LHCN-M2 (cell line): ENCODE data around the gene POU6F2. TPM values are rescaled to one million over a fixed set of nuclear protein-coding genes. Genes with fewer than 3 reads are reported as not detected.
"Not testable (repeated sequence)": the region's sequence is repeated elsewhere in the genome, so short reads cannot be mapped to it uniquely, and the experiment has no call there.

Experiments
- DNase-seq: peaks from one replicate; pipeline ENCODE4 v3.0.0-alpha.2; 2012; ENCODE audit warnings: low read depth
- total RNA-seq: library from RNA; depleted of rRNA; stranded (reverse); fragments of >200 nt; gene quantifications from 2 replicates; pipeline ENCODE4 v1.2.3, GENCODE V29; 2014

Gene POU6F2
- total RNA-seq, 1 experiment from 2014 or later: not detected

DNA sequence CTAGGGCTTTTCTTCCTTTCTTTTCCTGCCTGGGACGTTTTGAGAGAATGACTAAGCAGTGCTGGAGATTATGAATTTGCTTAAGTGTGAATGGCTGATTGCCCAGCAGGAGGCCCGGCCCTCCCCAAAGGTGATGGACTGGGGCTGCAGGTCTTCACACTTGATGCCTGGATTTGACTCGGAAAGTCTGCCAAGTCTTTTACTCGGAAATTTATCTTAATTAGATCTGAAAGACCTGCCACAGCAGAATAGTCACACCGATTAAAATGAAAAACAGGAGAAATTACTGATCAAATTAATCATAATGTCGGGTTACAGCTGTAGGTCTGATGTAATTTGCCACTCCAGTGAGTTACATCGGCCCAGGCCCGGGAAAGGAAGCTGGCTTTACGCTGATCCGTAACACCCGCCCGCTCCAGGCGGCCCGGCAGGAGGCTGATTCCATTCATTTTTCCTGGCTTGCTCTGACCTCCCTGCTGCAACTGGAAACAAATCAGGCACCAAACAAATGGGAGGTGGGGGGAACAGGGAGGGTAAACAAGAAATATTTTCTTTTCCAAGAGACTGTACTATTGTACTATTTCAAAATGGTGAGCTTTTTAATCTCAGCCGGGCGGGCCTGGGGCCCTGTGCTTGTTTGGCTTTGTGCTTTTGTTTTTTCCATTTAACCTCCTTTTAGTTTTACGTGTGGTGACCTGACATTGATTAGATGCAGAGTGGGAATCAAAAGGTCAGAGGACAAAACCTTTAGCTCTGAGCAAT is 376.1 kb downstream of the POU6F2 start:
- no peak for DNase-seq

GRCh38 chr7:39355664-39356063 is 378.0 kb downstream of the POU6F2 start:
- no peak for DNase-seq

- no peak for DNase-seq
These were observed 378.6 kb downstream of the POU6F2 start for GRCh38 chr7:39356172-39356925.

GRCh38 chr7:39357648-39358047 is 379.9 kb downstream of the POU6F2 start:
- no peak for DNase-seq

- no peak for DNase-seq
These were observed 382.3 kb downstream of the POU6F2 start for GRCh38 chr7:39360038-39360437.

DNA sequence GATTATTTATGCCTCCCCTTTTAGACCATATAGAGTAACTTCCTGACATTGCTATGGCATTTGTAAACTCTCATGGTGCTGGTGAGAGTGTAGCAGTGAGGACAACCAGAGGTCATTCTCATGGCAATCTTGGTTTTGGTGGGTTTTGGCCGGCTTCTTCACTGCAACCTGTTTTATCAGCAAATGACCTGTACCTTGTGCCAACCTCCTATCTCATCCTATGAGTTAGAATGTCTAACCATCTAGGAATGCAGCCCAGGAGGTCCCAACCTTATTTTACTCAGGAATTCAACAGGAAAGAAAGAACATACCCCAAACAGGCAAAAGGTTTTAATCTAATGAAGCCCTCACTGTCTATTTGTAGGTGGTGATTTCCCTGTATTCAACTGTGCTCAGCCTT is 383.1 kb downstream of the POU6F2 start:
- DNase-seq: no peak

GRCh38 chr7:39365751-39366295 is 388.1 kb downstream of the POU6F2 start:
- DNase-seq: no peak

DNA sequence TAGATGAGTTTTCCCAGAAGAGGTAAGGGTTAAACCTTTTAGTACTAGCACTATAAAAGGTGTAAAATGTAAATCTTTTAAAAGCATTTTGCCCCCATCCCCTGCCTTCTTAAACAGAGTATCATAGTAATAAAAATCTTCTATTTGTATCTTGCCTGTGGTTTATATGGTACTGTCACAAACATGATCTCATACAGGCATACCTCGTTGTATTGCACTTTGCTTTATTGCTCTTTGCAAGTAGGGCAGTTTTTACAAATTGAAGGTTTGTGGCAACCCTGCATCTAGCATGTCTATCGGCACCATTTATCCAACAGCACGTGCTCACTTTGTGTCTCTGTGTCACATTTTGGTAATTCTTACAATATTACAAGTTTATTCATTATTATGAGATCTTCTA is 389.7 kb downstream of the POU6F2 start:
- no peak for DNase-seq

DNA sequence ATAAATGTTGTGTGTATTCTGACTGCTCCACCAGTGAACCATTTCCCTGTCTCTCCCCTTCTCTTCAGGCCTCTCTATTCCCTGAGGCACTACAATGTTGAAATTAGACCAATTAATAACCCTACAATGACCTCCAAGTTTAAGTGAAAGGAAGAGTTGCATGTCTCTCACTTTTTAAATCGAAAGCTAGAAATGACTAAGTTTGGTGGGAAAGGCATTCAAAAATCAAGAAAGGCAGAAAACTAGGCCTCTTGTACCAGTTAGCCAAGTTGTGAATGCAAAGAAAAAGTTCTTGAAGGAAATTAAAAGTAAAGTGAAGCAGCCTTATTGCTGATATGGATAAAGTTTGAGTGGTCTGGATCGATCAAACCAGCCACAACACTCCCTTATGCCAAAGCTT is 390.2 kb downstream of the POU6F2 start:
- DNase-seq: no peak

DNA sequence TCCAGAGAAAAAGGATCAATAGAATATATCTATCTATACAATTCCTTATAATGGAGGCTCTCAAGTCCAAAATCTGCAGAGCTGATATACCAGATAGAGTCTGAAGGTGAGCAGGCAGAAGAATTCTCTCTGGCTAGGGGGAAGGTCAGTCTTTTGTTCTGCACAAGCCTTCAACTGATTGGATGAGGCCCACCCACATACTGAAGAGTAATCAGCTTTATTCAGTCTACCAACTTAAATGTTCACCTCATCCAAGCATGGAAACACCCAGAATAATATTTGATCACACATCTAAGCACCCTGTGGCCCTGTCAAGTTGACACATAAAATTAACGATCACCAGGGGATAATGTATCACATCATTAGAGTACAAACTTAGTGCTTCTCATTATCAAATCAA is 394.7 kb downstream of the POU6F2 start:
- DNase-seq: no peak

DNA sequence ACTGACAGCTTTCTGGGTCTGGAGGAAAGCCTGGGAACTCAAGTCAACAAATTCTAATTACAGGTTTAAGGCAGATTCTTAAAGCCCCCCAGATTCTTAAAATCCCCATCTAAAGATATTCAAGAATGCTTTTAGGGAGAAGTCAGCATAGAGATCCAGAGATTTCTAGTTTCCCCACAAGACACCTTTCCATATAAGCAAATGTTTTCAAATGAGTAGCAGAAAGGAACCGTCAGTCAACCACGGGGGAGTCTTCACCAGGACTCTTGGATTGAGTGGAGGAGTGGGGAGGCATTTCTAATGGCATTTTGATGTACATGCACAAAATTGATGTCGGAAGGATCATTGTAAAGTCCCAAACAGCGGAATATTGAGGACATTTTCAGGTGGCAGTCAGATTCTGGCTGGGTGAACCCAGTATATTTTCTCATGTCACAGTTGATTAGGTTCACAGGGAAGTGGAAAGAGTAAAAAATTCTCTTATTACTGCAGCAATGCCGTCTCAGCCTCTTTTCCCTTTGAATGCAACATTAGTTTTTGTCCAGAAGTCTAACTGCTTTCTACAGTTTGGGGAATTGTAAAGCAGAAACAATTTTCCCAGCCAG is 396.8 kb downstream of the POU6F2 start:
- DNase-seq: no peak

DNA sequence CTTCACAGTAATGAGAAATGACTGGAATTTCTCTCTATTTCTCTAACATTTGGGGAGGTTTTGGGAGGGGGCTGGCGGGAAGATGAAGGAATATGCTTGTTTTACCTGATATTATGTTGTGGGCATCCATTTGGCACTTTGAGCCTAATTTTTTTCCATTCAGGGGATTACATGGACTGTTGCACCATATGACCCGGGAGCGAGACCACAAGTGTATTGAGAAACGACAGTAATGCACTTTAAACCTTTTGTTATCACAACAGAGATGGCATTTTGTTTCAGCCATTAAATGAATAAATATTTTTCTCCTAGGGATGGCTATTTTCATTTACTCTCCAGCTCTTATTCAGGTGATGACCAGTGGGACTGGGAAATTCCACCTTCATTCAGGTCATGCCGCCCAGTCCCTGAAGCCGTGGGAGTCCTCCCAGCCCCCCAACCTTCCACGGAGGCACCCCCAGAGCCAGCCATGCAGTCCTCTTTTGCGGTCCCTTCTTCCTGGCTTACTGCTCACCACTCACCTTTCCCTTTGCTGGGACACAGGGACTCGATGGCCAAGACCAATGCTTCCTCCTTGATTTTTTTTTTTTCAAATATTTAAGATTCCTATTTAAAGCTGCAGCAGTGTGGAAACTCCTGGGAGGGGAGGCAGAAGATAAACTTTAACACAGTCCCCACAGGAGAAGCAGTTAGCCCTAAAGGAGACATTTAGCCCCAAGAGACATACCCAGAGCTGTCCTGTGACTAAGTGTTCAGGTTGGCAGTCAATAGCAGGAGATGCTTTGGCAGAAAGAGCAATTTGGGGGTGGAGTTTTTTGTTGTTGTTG is 397.6 kb downstream of the POU6F2 start:
- DNase-seq: no peak

- no peak for DNase-seq
These were observed 398.1 kb downstream of the POU6F2 start for GRCh38 chr7:39375874-39376190.

DNA sequence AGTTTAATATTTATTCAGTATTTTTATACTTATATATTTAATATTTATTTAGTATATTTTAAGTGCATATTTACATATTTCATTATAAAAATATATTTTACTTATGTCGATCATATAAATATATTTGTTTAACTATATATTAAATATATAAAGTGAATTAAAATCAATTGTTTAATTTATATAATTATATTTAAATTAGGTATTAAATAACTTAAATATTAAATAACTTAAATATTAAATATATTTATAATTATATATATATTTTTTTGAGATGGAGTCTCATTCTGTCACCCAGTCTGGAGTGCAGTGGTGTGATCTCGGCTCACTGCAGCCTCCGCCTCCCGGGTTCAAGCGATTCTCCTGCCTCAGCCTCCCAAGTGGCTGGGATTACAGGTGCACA is 399.2 kb downstream of the POU6F2 start:
- DNase-seq: not testable (repeated sequence)

- DNase-seq: no peak
These were observed 401.7 kb downstream of the POU6F2 start for GRCh38 chr7:39379416-39379815.

DNA sequence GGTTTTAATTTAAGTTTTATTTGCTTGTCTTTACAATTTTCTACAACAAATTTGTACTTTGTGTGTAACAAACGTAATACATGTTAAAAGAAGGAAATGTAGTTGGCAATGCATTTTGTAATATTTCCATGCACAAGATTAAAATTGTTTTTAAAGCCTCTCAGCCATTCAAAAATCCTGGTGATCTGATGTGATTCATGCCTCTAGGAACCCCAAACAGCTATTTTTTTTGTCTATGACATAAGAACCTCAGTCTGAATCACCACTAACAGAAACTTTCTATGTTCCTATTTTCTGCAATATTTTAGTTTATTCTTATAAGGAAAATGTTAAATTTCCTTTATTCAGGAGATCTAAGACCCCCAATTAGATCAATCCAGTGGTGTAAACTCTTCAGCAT is 405.4 kb downstream of the POU6F2 start:
- DNase-seq: no peak

DNA sequence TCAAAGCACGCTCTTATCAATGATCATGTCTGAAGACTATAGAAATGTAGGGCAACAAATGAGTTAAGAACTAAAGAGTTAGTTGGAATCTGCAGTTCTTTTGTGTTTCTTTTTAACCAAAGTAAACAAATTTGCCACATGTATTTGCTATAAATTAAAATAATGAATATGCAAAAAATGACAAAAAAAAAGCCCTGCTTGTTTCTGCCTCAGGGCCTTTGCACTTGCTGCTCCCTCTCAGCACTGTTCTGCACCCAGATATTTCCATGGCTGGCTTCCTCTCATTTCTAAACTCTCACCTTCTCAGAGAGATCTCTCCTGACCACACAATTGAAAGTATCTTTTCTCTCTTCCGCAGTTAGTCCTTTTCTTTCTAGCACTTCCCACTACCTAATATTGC is 406.7 kb downstream of the POU6F2 start:
- DNase-seq: no peak

DNA sequence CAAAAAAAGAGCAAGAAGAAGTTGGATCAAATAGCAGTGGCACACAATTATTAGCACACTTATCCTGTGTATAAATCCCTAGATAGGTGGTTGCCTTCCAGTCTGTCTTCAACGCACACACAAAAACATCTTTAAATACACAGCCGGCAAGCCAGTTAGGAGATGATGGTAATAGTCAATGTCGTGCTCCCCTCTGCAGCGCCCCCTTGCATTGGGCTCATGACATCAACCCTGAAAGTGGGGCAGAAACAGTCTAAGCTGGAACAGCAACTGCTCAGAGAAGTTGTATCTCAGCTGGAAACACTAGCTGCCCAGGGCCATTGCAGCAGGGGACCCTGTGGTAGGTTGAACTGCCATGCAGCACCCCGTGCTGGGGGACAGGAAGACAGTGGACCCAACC is 409.0 kb downstream of the POU6F2 start:
- DNase-seq: no peak

DNA sequence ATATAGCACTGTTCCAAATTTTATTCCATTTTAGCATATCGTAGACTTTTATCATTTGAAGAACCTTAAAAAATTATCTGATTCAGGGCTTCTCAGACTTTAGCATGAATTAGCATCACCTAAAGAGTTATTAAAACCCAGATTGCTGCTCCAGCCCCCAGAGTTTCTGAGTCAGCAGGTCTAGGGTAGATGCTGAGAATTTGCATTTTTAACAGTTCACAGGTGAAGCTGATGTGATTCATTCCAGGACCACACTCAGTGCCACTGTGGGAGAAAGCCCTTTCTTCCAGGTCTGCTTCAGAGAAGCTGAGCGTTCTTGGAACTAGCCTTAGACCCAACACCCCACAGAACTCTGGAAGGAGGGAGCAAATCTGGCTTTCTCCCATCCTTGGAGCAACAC is 414.4 kb downstream of the POU6F2 start:
- DNase-seq: no peak

DNA sequence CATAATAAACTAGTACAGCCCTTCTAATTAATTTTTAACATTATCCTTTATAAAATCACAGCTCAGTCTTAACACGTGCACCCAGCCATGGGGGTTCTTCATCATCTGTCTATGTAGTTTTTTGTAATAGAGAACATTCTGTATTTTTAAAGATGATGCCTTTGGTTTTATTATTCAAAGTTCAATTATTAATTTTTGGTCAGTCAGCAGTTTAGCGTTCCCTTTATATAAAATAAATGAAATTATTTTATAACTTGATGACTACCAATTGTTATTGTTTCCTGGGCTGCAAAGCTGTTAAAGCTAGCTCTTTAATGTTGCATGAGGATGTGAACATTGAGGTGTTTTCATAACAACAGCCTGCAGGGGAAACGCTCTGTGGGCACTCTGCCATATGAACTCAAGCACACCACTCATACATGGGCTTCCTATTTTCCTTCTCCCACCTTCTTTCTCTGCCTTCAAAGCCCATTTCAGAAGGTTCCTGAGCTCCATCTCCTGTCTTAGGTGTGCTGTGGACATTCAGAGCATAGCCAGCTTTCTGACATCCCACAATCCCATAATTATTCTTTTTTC is 416.5 kb downstream of the POU6F2 start:
- DNase-seq: no peak

DNA sequence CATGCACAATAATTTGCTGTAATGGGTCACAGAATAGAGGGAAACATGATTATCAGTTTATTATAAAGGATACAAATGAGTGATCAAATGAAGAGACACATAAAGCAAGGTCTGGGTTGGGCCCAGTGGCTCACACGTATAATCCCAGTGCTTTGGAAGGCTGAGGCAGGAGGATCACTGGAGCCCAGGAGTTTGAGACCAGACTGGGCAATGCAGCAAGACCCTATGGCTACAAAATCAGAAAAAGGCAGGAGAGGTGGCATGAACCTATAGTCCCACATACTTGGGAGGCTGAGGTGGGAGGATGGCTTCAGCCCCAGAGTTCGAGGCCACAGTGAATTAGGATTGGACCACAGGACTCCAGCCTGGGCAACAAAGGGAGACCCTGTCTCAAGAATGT is 421.7 kb downstream of the POU6F2 start:
- DNase-seq: no peak
